Measurements from ENCODE around the gene CD37.

- no peak for TF ChIP-seq CTCF (IDR thresholded peaks at IDR 0.05)
- TF ChIP-seq EP300 (IDR thresholded peaks at IDR 0.05), result no peak
Measured at GRCh38 chr19:49357186-49357585, 22.0 kb downstream of the CD37 start.

Data from ovary (tissue), 3 donors.